NCI-H345 treated with DMSO at 0.1 percent for 48 hours (cell line): Measurements from ENCODE around the gene PEF1.

Experiments used
- DNase-seq: peaks from one replicate; lab custom pipeline; 2025; ENCODE audit not compliant: unreplicated experiment; lab: John Stamatoyannopoulos, UW

The PEF1 gene

GRCh38 chr1:31585736-31586365 is 58.8 kb downstream of the PEF1 start:
- no peak for DNase-seq

- DNase-seq = no peak
These were observed 59.6 kb downstream of the PEF1 start for GRCh38 chr1:31584869-31585735.

- DNase-seq = no peak
These were observed 60.4 kb downstream of the PEF1 start for GRCh38 chr1:31583995-31584868.

- no peak for DNase-seq
These were observed 61.3 kb downstream of the PEF1 start for GRCh38 chr1:31583082-31583994.

GRCh38 chr1:31581821-31582810 is 62.6 kb downstream of the PEF1 start:
- DNase-seq = no peak

- DNase-seq = no peak
These were observed 63.6 kb downstream of the PEF1 start for GRCh38 chr1:31580891-31581603.

GRCh38 chr1:31580513-31580870 is 64.2 kb downstream of the PEF1 start:
- DNase-seq = no peak
